Bronchus fibroblast of lung (primary cell): ENCODE results near the gene ANKRD55. TPM values are rescaled to one million over a fixed set of nuclear protein-coding genes. Genes with fewer than 3 reads are reported as not detected.

ENCODE experiments used
- total RNA-seq: library from RNA; depleted of rRNA; stranded (reverse); fragments of >200 nt; gene quantifications from 2 replicates; pipeline ENCODE4 v1.2.3, GENCODE V29; 2015

The ANKRD55 gene
- total RNA-seq, result under 0.01 TPM in 1 of 2 replicates, not detected in the other

DNA sequence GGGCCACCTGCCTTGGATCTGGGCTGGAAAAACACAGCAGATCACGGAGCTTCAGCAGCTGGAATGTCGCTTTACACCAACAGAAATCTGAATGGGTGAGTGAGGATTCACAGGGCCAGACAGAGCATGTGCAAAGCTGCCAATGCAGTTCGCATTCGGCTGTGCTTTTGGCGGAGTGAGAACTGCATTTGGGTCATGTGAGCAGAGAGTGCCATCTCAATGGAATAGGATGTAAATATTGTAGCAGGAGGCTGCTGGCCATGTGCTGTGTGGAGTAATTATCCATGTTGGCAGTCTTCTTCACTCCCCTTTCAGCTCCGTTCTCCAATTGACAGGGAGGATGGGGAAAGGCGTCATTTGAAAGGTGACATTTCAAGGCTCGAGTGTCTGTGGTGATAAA, at the start of gene ANKRD55:
TSS of gene ANKRD55 (minus strand) at position 101 of the 400 bp plus-strand sequence. CDS start 417 bp downstream, outside the sequence.

Other genes starting within 250 kb of the ANKRD55 start
- 148 and 170 TPM in 2 replicates for gene IL6ST, start 238.4 kb downstream of the ANKRD55 start, total RNA-seq